HG03457 (cell line): Measurements from ENCODE around the gene TP53AIP1.
"Not testable (repeated sequence)": the region's sequence is repeated elsewhere in the genome, so short reads cannot be mapped to it uniquely, and the experiment has no call there.

Source experiments
- ATAC-seq: cut with Tn5 transposase; IDR thresholded peaks from one replicate; pipeline ENCODE4 v1.9.1; 2021; ENCODE audit warnings: moderate number of reproducible peaks; ENCODE audit not compliant: unreplicated experiment

Gene TP53AIP1

GRCh38 chr11:128926437-128927107, 16.1 kb downstream of the TP53AIP1 start:
- no peak for ATAC-seq

- no peak for ATAC-seq
These were observed 16.7 kb downstream of the TP53AIP1 start for GRCh38 chr11:128926000-128926399.

- no peak for ATAC-seq
These were observed 17.4 kb downstream of the TP53AIP1 start for GRCh38 chr11:128925250-128925600.

- ATAC-seq: no peak
These were observed 18.0 kb downstream of the TP53AIP1 start for GRCh38 chr11:128924510-128925249.

- ATAC-seq: no peak
These were observed 18.6 kb downstream of the TP53AIP1 start for GRCh38 chr11:128924104-128924503.

GRCh38 chr11:128921793-128922192, 20.9 kb downstream of the TP53AIP1 start:
- ATAC-seq: no peak

- ATAC-seq: no peak
These were observed 22.0 kb downstream of the TP53AIP1 start for GRCh38 chr11:128920666-128921065.

- not testable (repeated sequence) for ATAC-seq
These were observed 23.0 kb downstream of the TP53AIP1 start for GRCh38 chr11:128919635-128920034.

GRCh38 chr11:128919216-128919615, 23.5 kb downstream of the TP53AIP1 start:
- no peak for ATAC-seq

GRCh38 chr11:128917144-128917724, 25.4 kb downstream of the TP53AIP1 start:
- ATAC-seq: no peak

GRCh38 chr11:128916681-128917080, 26.0 kb downstream of the TP53AIP1 start:
- ATAC-seq: no peak

- no peak for ATAC-seq
These were observed 26.6 kb downstream of the TP53AIP1 start for GRCh38 chr11:128916037-128916572.

GRCh38 chr11:128915149-128915521, 27.5 kb downstream of the TP53AIP1 start:
- ATAC-seq: no peak

- ATAC-seq: no peak
These were observed 28.2 kb downstream of the TP53AIP1 start for GRCh38 chr11:128914216-128915148.

- ATAC-seq: no peak
These were observed 28.9 kb downstream of the TP53AIP1 start for GRCh38 chr11:128913806-128914205.

- no peak for ATAC-seq
These were observed 31.0 kb downstream of the TP53AIP1 start for GRCh38 chr11:128911701-128912100.

GRCh38 chr11:128911239-128911638, 31.4 kb downstream of the TP53AIP1 start:
- ATAC-seq: no peak

- ATAC-seq: no peak
These were observed 32.1 kb downstream of the TP53AIP1 start for GRCh38 chr11:128910576-128910975.

- ATAC-seq: no peak
These were observed 33.1 kb downstream of the TP53AIP1 start for GRCh38 chr11:128909438-128910125.
